Urinary bladder (tissue), 4 donors: Measurements from ENCODE around the gene ARPC1A. TPM values are rescaled to one million over a fixed set of nuclear protein-coding genes. Genes with fewer than 3 reads are reported as not detected.
A peak's percentile ranks its signal among the peaks of the same experiment; 100 is the strongest.
"Not testable (repeated sequence)": the region's sequence is repeated elsewhere in the genome, so short reads cannot be mapped to it uniquely, and the experiment has no call there.

ENCODE experiments used
- DNase-seq: peaks from one replicate; pipeline ENCODE4 v3.0.0-alpha.2; 2015; ENCODE audit errors: extremely low spot score
- H3K27ac ChIP-seq: one replicate; pipeline ENCODE4 v1.5.1; 2013; ENCODE audit warnings: low read depth, mild to moderate bottlenecking, moderate library complexity
- H3K36me3 ChIP-seq: one replicate; pipeline ENCODE4 v1.6.1; 2013; ENCODE audit warnings: mild to moderate bottlenecking, moderate library complexity; ENCODE audit not compliant: insufficient read depth
- H3K4me1 ChIP-seq: one replicate; pipeline ENCODE4 v1.6.1; 2013; ENCODE audit warnings: mild to moderate bottlenecking, moderate library complexity; ENCODE audit not compliant: insufficient read depth
- H3K4me3 ChIP-seq: one replicate; pipeline ENCODE4 v1.5.1; 2013; ENCODE audit warnings: low read depth, low read length
- WGBS: extraction: QIAGEN DNeasy Blood & Tissue Kit; methylation state at CpG from one replicate; pipeline ENCODE4 v1.1.7; 2013; 5-methylcytosine and 5-hydroxymethylcytosine counted together
- polyA plus RNA-seq: library from polyadenylated mRNA; stranded (reverse); fragments of 200-250 nt; gene quantifications from one replicate; pipeline ENCODE4 v1.2.3, GENCODE V29; 2013
- total RNA-seq: library from RNA; depleted of rRNA; stranded (reverse); fragments of >200 nt; gene quantifications from one replicate; pipeline ENCODE4 v1.2.3, GENCODE V29; 2014
- donor health status: healthy with polysubstance abuse.
- donor health status: healthy.

Gene ARPC1A
- 68.9 TPM for total RNA-seq
- 99.2 TPM for polyA plus RNA-seq

DNA sequence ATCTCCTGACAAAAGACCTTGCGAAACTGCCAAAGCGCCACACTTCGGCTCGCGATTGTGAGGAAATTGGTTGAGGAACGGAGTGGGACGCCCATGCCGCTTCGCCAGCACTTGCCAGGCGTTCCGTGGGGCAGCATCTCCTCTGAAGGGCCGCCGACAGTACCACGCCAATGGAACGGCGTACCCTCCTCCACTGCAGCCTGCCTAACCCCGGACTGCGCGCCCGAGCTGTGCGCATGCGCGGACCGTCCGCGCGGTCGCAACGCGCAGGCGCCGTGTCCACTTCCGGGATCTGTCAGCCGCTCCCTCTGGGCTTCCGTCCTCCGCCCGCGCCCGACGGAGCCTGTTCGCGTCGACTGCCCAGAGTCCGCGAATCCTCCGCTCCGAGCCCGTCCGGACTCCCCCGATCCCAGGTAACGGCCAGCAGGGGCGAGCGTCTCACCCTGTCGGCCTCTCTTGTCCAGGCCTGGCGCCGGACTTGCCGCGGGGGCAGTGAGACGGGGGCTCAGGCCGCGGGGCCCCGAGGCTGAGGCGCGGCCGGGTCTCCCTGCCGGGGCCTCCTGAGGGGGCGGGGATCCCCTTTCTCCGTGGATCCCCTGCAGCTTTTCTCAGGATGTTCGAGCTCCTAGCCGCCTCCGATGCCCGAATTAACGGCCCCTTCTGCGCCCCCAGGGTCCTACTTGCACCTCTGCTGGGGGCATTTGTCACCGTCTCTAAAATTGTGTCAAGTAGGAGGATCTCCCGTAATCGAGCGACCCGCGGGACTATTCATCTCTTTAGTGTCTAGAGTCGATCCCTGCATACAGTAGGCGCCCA is at the start of gene ARPC1A:
Gene ARPC1A (plus strand): TSS at position 307 of the 816 bp plus-strand sequence. CDS start 7,456 bp downstream, outside the sequence.
- whole genome bisulfite sequencing: under 1% methylated on average over 82 of the region's 82 CpGs
- Histone ChIP-seq H3K27ac (peak within 1 kb of the TSS; percentile 58), H3K36me3 (no peaks in the 10 kb centered on the region), H3K4me1 (peaks cover 2% of the 10 kb centered on the region), H3K4me3 (peak within 1 kb of the TSS; percentile 97)
- peak; percentile 72 for DNase-seq

DNA sequence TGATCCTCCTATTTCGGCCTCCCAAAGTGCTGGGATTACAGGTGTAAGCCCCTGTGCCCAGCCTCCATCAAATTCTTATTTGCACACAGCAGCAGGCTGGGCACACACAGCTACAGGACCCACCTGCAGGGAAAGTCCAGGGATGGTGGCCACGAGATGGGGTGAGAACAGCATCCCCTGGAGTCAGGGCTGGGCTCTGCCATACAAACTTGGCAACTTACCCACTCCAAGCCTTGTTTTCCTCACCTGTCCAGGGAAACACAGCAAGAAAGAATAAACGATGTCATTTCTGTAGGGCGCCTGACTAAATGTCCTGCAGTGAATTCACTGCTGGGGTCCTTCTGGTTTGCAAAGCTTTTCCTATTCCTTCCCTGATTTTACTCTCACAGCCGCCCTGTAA is 47.5 kb upstream of the ARPC1A start:
- no peak for DNase-seq

DNA sequence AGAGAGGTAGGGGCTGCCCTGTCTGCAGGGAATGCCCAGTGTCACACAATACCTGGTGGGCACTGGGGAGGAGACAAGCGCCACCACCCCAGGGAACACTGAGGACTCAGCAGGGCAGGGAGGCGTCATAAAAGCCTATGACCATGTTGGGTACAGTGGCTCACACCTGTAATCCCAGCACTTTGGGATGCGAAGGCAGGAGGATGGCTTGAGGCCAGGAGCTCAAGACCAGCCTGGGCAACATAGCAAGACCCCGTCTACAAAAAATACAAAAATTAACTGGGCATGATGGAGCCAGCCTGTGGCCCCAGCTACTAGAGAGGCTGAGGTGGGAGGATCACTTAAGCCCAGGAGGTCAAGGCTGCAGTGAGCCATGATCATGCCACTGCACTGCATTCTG is 41.5 kb upstream of the ARPC1A start:
- H3K36me3 ChIP-seq, DNase-seq: not testable (repeated sequence)
- WGBS: 93% methylated on average over 4 of the region's 4 CpGs

More for the DNA sequence above, 47.5 kb upstream of the ARPC1A start:
- no peak overlapping the region for H3K4me3 ChIP-seq
- H3K4me1 ChIP-seq: no peaks in the 10 kb centered on the region
- 79% methylated on average over 5 of the region's 5 CpGs for WGBS
- H3K36me3 ChIP-seq: no peaks in the 10 kb centered on the region
- no peak overlapping the region for H3K27ac ChIP-seq

GRCh38 chr7:99287779-99288534 is 37.7 kb upstream of the ARPC1A start:
- Histone ChIP-seq H3K4me1 (no peaks in the 10 kb centered on the region), H3K36me3 (no peaks in the 10 kb centered on the region), H3K4me3 (no peak overlapping the region), H3K27ac (no peak overlapping the region)
- 93% methylated on average over 23 of the region's 23 CpGs for WGBS
- no peak for DNase-seq

More for the DNA sequence above, 41.5 kb upstream of the ARPC1A start:
- not testable (repeated sequence) for H3K27ac ChIP-seq, H3K4me1 ChIP-seq, H3K4me3 ChIP-seq

DNA sequence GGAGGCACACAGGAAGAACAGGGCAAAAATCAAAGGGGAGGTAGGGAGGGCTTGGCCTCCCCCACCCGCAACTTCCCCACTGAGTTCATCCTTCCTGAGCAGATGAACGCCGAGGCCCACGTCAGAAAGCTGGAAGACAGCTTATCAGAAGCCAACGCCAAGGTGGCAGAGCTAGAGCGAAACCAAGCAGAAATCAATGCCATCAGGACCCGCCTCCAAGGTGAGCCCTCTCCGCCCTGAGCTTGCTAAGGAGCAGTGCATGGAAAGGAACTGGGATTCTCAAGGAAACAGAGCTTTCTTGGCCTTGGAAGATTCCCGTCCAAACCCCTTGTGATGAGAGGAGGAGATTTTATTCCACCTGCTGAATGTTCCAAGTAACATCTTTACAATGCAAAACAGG is 36.5 kb upstream of the ARPC1A start:
- no peaks in the 10 kb centered on the region for H3K36me3 ChIP-seq

DNA sequence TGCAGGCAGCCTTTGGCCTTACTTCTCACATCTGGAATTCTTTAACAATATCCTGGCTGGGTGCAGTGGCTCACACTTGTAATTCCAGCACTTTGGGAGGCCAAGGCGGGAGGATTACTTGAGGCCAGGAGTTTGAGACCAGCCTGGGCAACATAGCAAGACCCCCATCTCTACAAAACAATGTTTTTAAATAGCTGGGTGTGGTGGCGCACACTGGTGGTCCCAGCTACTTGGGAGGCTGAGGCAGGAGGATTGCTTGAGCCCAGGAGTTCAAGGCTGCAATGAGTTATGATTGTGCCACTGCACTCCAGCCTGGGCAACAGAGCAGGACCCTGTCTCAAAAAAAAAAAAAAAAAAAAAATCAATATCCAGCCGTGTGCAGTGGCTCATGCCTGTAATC is 35.5 kb upstream of the ARPC1A start:
- not testable (repeated sequence) for H3K36me3 ChIP-seq, H3K27ac ChIP-seq, DNase-seq, H3K4me1 ChIP-seq, H3K4me3 ChIP-seq
- 87% methylated on average over 3 of the region's 3 CpGs for WGBS

More for the DNA sequence above, 36.5 kb upstream of the ARPC1A start:
- 69% methylated on average over 9 of the region's 9 CpGs for WGBS
- no peaks in the 10 kb centered on the region for H3K4me1 ChIP-seq
- H3K27ac ChIP-seq: no peak overlapping the region
- no peak for DNase-seq
- H3K4me3 ChIP-seq: no peak overlapping the region

- no peak overlapping the region for H3K27ac ChIP-seq
- H3K4me1 ChIP-seq: no peaks in the 10 kb centered on the region
- no peak overlapping the region for H3K4me3 ChIP-seq
- H3K36me3 ChIP-seq: no peaks in the 10 kb centered on the region
- 63% methylated on average over 10 of the region's 10 CpGs for WGBS
- DNase-seq: no peak
These were observed 34.6 kb upstream of the ARPC1A start for GRCh38 chr7:99290980-99291607.

GRCh38 chr7:99292127-99292526 is 33.6 kb upstream of the ARPC1A start:
- no peak overlapping the region for H3K4me3 ChIP-seq
- no peaks in the 10 kb centered on the region for H3K36me3 ChIP-seq
- WGBS: 88% methylated on average over 14 of the region's 14 CpGs
- no peak for DNase-seq
- no peak overlapping the region for H3K27ac ChIP-seq
- no peaks in the 10 kb centered on the region for H3K4me1 ChIP-seq

- no peaks in the 10 kb centered on the region for H3K4me1 ChIP-seq
- WGBS: 96% methylated on average over 1 of the region's 1 CpG
- no peak for DNase-seq
These were observed 32.5 kb upstream of the ARPC1A start for GRCh38 chr7:99293167-99293566.

DNA sequence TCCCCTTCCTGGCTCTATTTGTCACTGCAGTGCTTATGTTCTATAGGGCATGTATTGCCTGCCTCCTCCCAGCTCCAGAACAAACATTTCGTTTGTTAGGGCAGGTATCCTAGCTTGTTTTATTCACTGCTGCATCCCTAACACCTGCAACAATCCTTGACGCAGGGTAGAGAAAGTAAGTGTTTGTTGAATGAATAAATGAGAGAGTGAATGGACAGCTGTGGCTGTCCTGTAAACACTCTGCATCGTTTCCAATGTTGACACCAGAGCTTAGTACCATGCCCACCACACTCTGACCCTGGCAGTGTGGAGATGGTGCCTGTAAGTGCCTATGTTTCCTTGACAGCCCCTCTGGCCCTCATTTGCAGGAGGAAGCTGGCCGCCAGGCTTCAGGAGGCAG is 32.0 kb upstream of the ARPC1A start:
- no peaks in the 10 kb centered on the region for H3K4me1 ChIP-seq
- H3K27ac ChIP-seq: no peak overlapping the region
- H3K36me3 ChIP-seq: no peaks in the 10 kb centered on the region
- 74% methylated on average over 4 of the region's 4 CpGs for WGBS
- no peak for DNase-seq
- no peak overlapping the region for H3K4me3 ChIP-seq

More at GRCh38 chr7:99293167-99293566, 32.5 kb upstream of the ARPC1A start:
- Histone ChIP-seq H3K4me3 (no peak overlapping the region), H3K27ac (no peak overlapping the region), H3K36me3 (no peaks in the 10 kb centered on the region)

- DNase-seq: no peak
- Histone ChIP-seq H3K36me3 (no peaks in the 10 kb centered on the region), H3K4me3 (no peak overlapping the region), H3K27ac (no peak overlapping the region), H3K4me1 (no peaks in the 10 kb centered on the region)
- 72% methylated on average over 5 of the region's 5 CpGs for WGBS
These were observed 29.2 kb upstream of the ARPC1A start for GRCh38 chr7:99296471-99296870.

DNA sequence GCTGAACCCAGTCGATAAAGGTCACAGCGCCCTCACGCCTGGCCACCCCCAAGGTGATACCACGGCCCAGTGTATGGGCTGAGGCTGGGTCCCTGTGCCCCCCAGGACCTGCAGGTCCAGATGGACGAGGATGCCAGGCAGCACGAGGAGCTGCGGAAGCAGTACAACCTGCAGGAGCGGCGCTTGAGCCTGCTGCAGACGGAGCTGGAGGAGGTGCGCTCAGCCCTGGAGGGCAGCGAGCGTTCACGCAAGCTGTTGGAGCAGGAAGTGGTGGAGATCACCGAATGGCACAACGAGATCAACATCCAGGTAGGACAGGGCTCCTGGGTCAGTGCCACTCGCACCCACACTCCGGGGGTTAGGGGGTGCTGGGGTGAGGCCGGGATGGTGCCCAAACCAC is 24.2 kb upstream of the ARPC1A start:
- no peaks in the 10 kb centered on the region for H3K36me3 ChIP-seq
- H3K27ac ChIP-seq: no peak overlapping the region
- WGBS: 82% methylated on average over 19 of the region's 19 CpGs

GRCh38 chr7:99305473-99306260 is 20.0 kb upstream of the ARPC1A start:
- no peaks in the 10 kb centered on the region for H3K4me1 ChIP-seq
- H3K27ac ChIP-seq: no peak overlapping the region
- no peak overlapping the region for H3K4me3 ChIP-seq
- H3K36me3 ChIP-seq: no peaks in the 10 kb centered on the region
- 83% methylated on average over 16 of the region's 16 CpGs for WGBS
- no peak for DNase-seq

More for the DNA sequence above, 24.2 kb upstream of the ARPC1A start:
- no peaks in the 10 kb centered on the region for H3K4me1 ChIP-seq
- no peak for DNase-seq
- no peak overlapping the region for H3K4me3 ChIP-seq
